A673 (cell line): ENCODE measurements around the gene HUS1B. TPM values are rescaled to one million over a fixed set of nuclear protein-coding genes. Genes with fewer than 3 reads are reported as not detected.

Source experiments
- Bru-seq: library from RNA; stranded (reverse); fragments of 400-500 nt; gene quantifications from one replicate; lab custom pipeline; 2021; lab: Mats Ljungman, UMichigan
- BruChase-seq, 2 experiments: library from RNA; stranded (reverse); fragments of 400-500 nt; gene quantifications; one replicate each; lab custom pipeline; 2021; lab: Mats Ljungman, UMichigan
- BruUV-seq: library from RNA; stranded (reverse); fragments of 400-500 nt; replicated peaks from 2 replicates; lab custom pipeline; 2021; lab: Mats Ljungman, UMichigan
- CTCF ChIA-PET: fragments of 300-600 bp; sonication (Branson Sonifier 250); formaldehyde crosslinking; loops from one replicate; lab custom pipeline; 2022; ENCODE audit warnings: antibody characterized with exemption; lab: Charles Lee
- POLR2A ChIA-PET: fragments of 300-600 bp; sonication (Branson Sonifier 250); formaldehyde crosslinking; loops from one replicate; lab custom pipeline; 2022; ENCODE audit warnings: antibody characterized with exemption; ENCODE audit not compliant: low non-redundant PET; lab: Charles Lee
- DNase-seq: peaks from one replicate; pipeline ENCODE4 v3.0.0-alpha.2; 2015; ENCODE audit warnings: low spot score
- H3K27ac ChIP-seq: fragments of 200-600 bp; sonication (generic); 2 replicates; pipeline ENCODE4 v1.5.1; 2016; ENCODE audit warnings: mixed run types, low read depth, mild to moderate bottlenecking, mixed read lengths, antibody characterized with exemption, low read length; ENCODE audit not compliant: poor library complexity, severe bottlenecking
- H3K27me3 ChIP-seq: fragments of 200-600 bp; sonication (generic); replicated peaks from 2 replicates; pipeline ENCODE4 v1.6.1; 2017; ENCODE audit warnings: mixed run types, low read depth, mild to moderate bottlenecking, mixed read lengths, antibody characterized with exemption, low read length; ENCODE audit not compliant: insufficient read depth, poor library complexity
- H3K36me3 ChIP-seq: fragments of 200-600 bp; sonication (generic); 2 replicates; pipeline ENCODE4 v1.6.1; 2016; ENCODE audit warnings: mixed run types, mild to moderate bottlenecking, mixed read lengths, antibody characterized with exemption, low read length; ENCODE audit not compliant: insufficient read depth, poor library complexity, severe bottlenecking
- H3K4me1 ChIP-seq: fragments of 200-600 bp; sonication (generic); 2 replicates; pipeline ENCODE4 v1.6.1; 2017; ENCODE audit warnings: mixed run types, mild to moderate bottlenecking, mixed read lengths, antibody characterized with exemption, low read length; ENCODE audit not compliant: insufficient read depth, poor library complexity, severe bottlenecking
- H3K4me3 ChIP-seq: fragments of 200-600 bp; sonication (generic); 2 replicates; pipeline ENCODE4 v1.5.1; 2016; ENCODE audit warnings: low read depth, mixed run types, mild to moderate bottlenecking, mixed read lengths, low read length; ENCODE audit not compliant: poor library complexity, severe bottlenecking
- H3K9me3 ChIP-seq: fragments of 200-600 bp; sonication (generic); 2 replicates; pipeline ENCODE4 v1.6.1; 2016; ENCODE audit warnings: mixed run types, low read depth, mild to moderate bottlenecking, mixed read lengths, antibody characterized with exemption, low read length; ENCODE audit not compliant: poor library complexity, severe bottlenecking
- EZH2 ChIP-seq: fragments of 200-600 bp; sonication (generic); IDR thresholded peaks from 2 replicates; pipeline ENCODE4 v1.6.1; 2017; ENCODE audit warnings: borderline replicate concordance, low read depth, mild to moderate bottlenecking, mixed read lengths, antibody characterized with exemption, low read length; ENCODE audit not compliant: poor library complexity, severe bottlenecking
- intact Hi-C: fragments of 100-400 bp; cut with micrococcal nuclease; formaldehyde crosslinking; loops from one replicate; pipeline ENCODE4 v1.10.0; 2022; ENCODE audit not compliant: unreplicated experiment
- long read RNA-seq: library from polyadenylated mRNA; stranded (forward); transcript quantifications from one replicate; pipeline ENCODE4 v2.0.0, GENCODE V29; 2022
- total RNA-seq: library from RNA; stranded (reverse); gene quantifications from 2 replicates; pipeline ENCODE4 v1.2.3, GENCODE V29; 2021
- TF ChIP-seq, protein P1 (sequence below): fragments of 300-800, 200-600 bp; sonication (generic); conservative IDR thresholded peaks from 2 replicates; pipeline ENCODE4 v1.5.1; 2017; ENCODE audit warnings: low read depth, mild to moderate bottlenecking, antibody characterized with exemption, low read length, moderate library complexity, mixed read lengths

HUS1B gene
- total RNA-seq: 0.88 and 0.92 TPM in 2 replicates
- percentile 54 among the genes with signal in this experiment for Bru-seq, nascent RNA
- BruChase-seq, experiment 1, labeled RNA remaining after a 2-hour chase: percentile 47 among the genes with signal in this experiment
- BruChase-seq, experiment 2, labeled RNA remaining after a 6-hour chase: percentile 52 among the genes with signal in this experiment
- long read RNA-seq: 0 reads

DNA sequence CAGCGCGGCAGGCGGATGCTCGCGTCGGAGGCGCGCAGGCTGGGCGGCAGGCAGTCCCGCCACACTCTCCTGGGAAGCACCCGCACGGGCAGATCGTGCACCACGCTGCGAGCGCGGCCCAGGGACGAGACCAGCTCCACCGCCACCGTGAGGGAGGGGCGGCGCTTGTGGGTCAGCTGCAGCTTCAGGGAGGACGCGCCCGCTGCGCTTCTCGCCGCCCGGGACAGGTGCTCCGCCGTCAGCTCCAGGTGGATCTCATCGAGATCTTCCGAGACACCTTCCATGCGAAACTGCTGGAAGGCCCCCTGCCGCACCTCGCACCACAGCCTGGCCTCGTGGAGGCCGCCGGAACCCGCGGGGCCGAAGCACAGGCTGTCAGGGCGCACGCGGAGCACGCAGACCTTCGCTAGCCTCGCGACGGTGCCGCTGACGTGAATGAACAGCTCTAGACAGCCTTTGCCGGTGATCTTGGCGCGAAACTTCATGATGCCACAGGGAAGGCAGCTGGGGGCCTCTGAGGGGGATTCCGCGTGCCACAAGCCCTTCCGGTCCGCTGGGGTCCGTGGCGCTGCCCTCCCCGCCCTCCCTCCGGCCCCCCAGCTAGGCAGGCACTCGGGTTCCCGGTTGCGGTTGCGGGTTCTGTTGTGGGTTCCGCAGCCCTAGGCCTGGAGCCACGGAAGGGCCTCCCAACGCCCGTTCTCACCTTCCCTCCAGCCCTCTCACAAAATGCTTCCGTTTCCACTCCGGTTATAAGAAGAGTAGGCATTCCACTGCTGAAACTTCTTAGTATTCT is at the start of gene HUS1B:
Gene HUS1B, minus strand, starts transcription at position 641 of the 793 bp plus-strand sequence. Its CDS starts 156 bp downstream, at position 485.
- Histone ChIP-seq H3K4me1 (peaks cover 18% of the 10 kb centered on the region), H3K36me3 (no peaks in the 10 kb centered on the region), H3K27me3 (no peaks in the 10 kb centered on the region), H3K9me3 (no peaks in the 10 kb centered on the region), H3K4me3 (no peak within 1 kb of the TSS), H3K27ac (no peak within 1 kb of the TSS)
- DNase-seq: no peak
- intact Hi-C loops: no loop called here
- BruUV-seq: no TSS peak
- CTCF ChIA-PET: no interaction called here
- POLR2A ChIA-PET: no interaction called here
- no peak for TF ChIP-seq EZH2
- TF ChIP-seq, protein P1, sequence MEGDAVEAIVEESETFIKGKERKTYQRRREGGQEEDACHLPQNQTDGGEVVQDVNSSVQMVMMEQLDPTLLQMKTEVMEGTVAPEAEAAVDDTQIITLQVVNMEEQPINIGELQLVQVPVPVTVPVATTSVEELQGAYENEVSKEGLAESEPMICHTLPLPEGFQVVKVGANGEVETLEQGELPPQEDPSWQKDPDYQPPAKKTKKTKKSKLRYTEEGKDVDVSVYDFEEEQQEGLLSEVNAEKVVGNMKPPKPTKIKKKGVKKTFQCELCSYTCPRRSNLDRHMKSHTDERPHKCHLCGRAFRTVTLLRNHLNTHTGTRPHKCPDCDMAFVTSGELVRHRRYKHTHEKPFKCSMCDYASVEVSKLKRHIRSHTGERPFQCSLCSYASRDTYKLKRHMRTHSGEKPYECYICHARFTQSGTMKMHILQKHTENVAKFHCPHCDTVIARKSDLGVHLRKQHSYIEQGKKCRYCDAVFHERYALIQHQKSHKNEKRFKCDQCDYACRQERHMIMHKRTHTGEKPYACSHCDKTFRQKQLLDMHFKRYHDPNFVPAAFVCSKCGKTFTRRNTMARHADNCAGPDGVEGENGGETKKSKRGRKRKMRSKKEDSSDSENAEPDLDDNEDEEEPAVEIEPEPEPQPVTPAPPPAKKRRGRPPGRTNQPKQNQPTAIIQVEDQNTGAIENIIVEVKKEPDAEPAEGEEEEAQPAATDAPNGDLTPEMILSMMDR: no peak

DNA sequence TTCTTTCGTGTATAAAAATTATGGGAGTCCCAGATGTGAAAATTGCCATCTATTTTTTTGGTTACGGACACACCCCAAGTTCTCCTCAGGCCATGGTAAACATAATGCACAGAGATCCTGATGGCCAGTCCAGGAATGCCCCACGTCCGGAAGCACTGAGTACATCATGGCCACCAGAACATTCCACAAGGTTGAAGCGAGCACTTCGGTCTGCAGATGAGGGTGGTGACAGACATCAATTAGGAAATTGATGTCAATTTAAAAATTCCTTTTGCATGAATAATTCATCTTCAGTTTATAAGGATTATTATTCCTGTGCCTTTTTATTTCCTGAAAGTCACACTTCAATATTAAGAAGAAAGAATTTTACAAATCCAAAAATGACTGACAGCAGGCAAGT is 49.2 kb upstream of the HUS1B start:
- H3K9me3 ChIP-seq: no peaks in the 10 kb centered on the region
- no peak for TF ChIP-seq EZH2
- TF ChIP-seq, protein P1: no peak
- no peaks in the 10 kb centered on the region for H3K36me3 ChIP-seq
- BruUV-seq: no TSS peak
- no peak overlapping the region for H3K4me3 ChIP-seq
- intact Hi-C loops: no loop called here
- H3K27ac ChIP-seq: no peak overlapping the region
- H3K4me1 ChIP-seq: no peaks in the 10 kb centered on the region
- ChIA-PET CTCF (no interaction called here), POLR2A (no interaction called here)
- DNase-seq: no peak
- H3K27me3 ChIP-seq: peaks cover 55% of the 10 kb centered on the region

DNA sequence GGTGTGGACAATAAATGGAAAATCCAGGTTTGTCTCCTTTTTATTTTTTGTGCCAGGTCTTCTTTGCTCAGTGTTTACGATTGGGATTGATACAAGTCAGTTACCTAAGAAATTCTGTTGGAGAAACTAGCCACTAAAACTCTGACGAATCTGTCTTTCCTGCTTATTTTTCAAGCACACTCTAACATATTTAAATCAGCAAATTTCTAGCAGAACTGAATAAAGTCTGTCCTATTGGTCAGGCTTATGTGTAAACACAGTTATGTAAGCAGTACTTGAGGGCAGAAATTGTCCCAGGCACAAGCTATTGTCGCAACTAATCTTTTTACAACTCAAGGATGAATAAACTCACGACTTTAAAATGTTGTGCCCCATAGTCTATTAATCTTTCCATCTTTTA is 48.1 kb upstream of the HUS1B start:
- no TSS peak for BruUV-seq
- Histone ChIP-seq H3K9me3 (no peaks in the 10 kb centered on the region), H3K27ac (no peak overlapping the region), H3K36me3 (no peaks in the 10 kb centered on the region), H3K4me3 (no peak overlapping the region), H3K4me1 (no peaks in the 10 kb centered on the region), H3K27me3 (peaks cover 58% of the 10 kb centered on the region)
- ChIA-PET CTCF (no interaction called here), POLR2A (no interaction called here)
- intact Hi-C loops: no loop called here
- TF ChIP-seq EZH2: no peak
- TF ChIP-seq, protein P1: no peak
- no peak for DNase-seq
